Calu3 (cell line): ENCODE data around the gene GRIA2. TPM values are rescaled to one million over a fixed set of nuclear protein-coding genes. Genes with fewer than 3 reads are reported as not detected.

Experiments
- BruUV-seq: library from RNA; stranded (reverse); fragments of 400-500 nt; replicated peaks from 2 replicates; lab custom pipeline; 2021; lab: Mats Ljungman, UMichigan
- CTCF ChIA-PET: fragments of 300-600 bp; sonication (Branson Sonifier 250); formaldehyde crosslinking; loops from one replicate; lab custom pipeline; 2022; ENCODE audit warnings: antibody characterized with exemption; lab: Charles Lee
- DNase-seq: peaks from one replicate; pipeline ENCODE4 v3.0.0; 2022
- H3K27ac Mint-ChIP-seq: one replicate; pipeline ENCODE4 v1.8.0; 2022; ENCODE audit warnings: mixed read lengths; ENCODE audit not compliant: unreplicated experiment
- H3K27me3 Mint-ChIP-seq: one replicate; pipeline ENCODE4 v1.8.0; 2022; ENCODE audit warnings: mixed read lengths; ENCODE audit not compliant: unreplicated experiment
- H3K36me3 Mint-ChIP-seq: one replicate; pipeline ENCODE4 v1.8.0; 2022; ENCODE audit warnings: mild to moderate bottlenecking, moderate library complexity, mixed read lengths; ENCODE audit not compliant: insufficient read depth, unreplicated experiment
- H3K4me1 Mint-ChIP-seq: one replicate; pipeline ENCODE4 v1.8.0; 2022; ENCODE audit warnings: mild to moderate bottlenecking, low read depth, mixed read lengths; ENCODE audit not compliant: unreplicated experiment
- H3K4me3 Mint-ChIP-seq: one replicate; pipeline ENCODE4 v1.8.0; 2022; ENCODE audit warnings: mild to moderate bottlenecking, low read depth, moderate library complexity, mixed read lengths; ENCODE audit not compliant: unreplicated experiment
- H3K9me3 Mint-ChIP-seq: one replicate; pipeline ENCODE4 v1.8.0; 2022; ENCODE audit warnings: low read depth, mixed read lengths; ENCODE audit not compliant: unreplicated experiment
- CTCF ChIP-seq: fragments of 200-600 bp; IDR thresholded peaks from one replicate; pipeline ENCODE4 v1.8.0; 2022; ENCODE audit warnings: antibody characterized with exemption; ENCODE audit not compliant: unreplicated experiment
- intact Hi-C: fragments of 100-400 bp; cut with micrococcal nuclease; formaldehyde crosslinking; loops from one replicate; pipeline ENCODE4 v1.10.0; 2022; ENCODE audit not compliant: unreplicated experiment
- total RNA-seq: library from RNA; stranded (reverse); gene quantifications from 2 replicates; pipeline ENCODE4 v1.2.3, GENCODE V29; 2022

Gene GRIA2
- total RNA-seq, 1 experiment from 2014 or later = not detected

DNA sequence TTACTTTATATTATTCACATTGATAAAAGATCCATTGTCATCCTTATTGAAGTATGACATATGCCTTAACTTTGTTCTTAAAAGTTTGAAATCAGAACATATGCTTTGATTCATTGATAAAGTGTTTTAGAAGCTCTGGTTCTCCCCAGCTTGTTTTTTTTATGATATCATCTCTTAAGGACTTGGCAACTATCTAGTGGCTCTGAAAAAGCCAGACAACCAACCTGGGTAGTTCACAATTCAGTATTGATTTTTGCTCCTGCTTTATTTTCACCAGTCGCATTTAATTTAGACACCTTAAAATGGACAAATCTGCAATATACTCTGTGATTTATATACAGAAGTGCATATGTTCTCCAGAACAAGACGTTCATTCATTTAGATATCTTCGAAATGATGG is 70.1 kb downstream of the GRIA2 start:
- no peaks in the 10 kb centered on the region for H3K27me3 Mint-ChIP-seq
- intact Hi-C loops = no loop called here
- H3K4me3 Mint-ChIP-seq = no peak overlapping the region
- DNase-seq = no peak
- CTCF ChIA-PET = no interaction called here
- H3K27ac Mint-ChIP-seq = no peak overlapping the region
- no peaks in the 10 kb centered on the region for H3K36me3 Mint-ChIP-seq
- H3K4me1 Mint-ChIP-seq = no peaks in the 10 kb centered on the region
- no TSS peak for BruUV-seq
- H3K9me3 Mint-ChIP-seq = no peaks in the 10 kb centered on the region
- TF ChIP-seq CTCF = no peak

DNA sequence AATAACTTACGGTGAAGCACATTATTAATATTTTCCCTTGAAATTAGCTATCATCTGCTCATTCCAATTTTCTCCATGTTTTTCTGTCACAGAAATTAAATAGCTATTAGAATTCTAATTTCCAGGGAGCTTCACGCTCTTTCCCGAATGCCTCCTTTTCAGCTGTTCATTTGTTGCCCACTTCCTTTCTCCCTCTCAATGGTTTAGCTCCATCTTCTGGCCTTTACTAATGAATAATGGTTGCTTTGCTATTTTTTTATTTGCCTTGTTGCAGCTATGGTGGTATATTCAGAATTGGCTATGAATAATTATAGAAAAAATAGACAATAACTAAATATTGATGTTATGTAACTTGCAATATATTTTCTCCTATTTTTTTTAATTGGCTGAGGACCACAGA is 70.5 kb downstream of the GRIA2 start:
- Mint-ChIP-seq H3K4me1 (no peaks in the 10 kb centered on the region), H3K9me3 (no peaks in the 10 kb centered on the region), H3K36me3 (no peaks in the 10 kb centered on the region), H3K4me3 (no peak overlapping the region), H3K27me3 (no peaks in the 10 kb centered on the region), H3K27ac (no peak overlapping the region)
- DNase-seq = no peak
- BruUV-seq = no TSS peak
- CTCF ChIA-PET = no interaction called here
- intact Hi-C loops = no loop called here
- TF ChIP-seq CTCF = no peak

DNA sequence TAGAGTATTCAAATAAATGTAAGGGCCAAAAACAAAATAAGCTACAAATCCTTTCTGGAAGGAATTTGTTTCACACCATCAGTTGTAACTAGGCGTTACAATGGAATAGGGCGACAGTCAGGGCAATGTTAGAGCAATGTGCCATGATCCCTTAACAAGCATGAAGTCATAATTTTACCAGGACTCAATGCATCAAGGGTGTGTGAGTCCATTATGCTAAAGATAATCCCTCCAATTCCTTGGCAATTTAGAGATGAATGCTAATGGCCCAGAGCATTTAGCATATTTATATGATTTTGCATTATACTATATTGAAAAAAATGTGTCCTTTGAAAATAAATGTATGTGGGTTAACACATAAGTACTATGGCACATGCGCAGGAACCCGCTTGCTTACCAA is 73.1 kb downstream of the GRIA2 start:
- CTCF ChIA-PET = interaction anchor here (0.6 kb wide), 1 partner anchor 67 kb away, joined by 3 read pairs; no protein-coding TSS in a partner anchor
- no peak for TF ChIP-seq CTCF
- no peaks in the 10 kb centered on the region for H3K9me3 Mint-ChIP-seq

DNA sequence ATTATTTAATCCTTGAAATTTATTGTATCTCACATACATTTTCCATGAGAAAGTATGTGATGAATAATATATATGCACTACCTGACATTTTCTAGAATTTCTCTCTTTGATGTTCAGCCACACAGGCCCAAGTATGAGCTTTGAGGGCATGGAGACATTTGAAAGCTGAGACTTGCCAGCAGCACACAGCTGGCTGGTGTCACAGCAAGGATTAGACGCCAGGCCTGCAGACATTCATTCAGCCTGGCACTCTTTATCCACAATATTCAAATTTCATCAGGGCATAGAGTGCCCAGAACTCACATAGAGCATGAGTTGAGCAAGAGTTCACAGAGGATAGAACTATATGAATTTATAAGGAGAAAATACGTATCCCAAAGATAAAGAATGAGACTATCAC is 74.0 kb downstream of the GRIA2 start:
- H3K27ac Mint-ChIP-seq = no peak overlapping the region
- no peak overlapping the region for H3K4me3 Mint-ChIP-seq
- TF ChIP-seq CTCF = no peak
- no peak for DNase-seq
- H3K27me3 Mint-ChIP-seq = no peaks in the 10 kb centered on the region
- intact Hi-C loops = no loop called here
- H3K9me3 Mint-ChIP-seq = no peaks in the 10 kb centered on the region
- H3K36me3 Mint-ChIP-seq = no peaks in the 10 kb centered on the region
- no TSS peak for BruUV-seq
- CTCF ChIA-PET = no interaction called here
- H3K4me1 Mint-ChIP-seq = no peaks in the 10 kb centered on the region

More for the DNA sequence above, 73.1 kb downstream of the GRIA2 start:
- BruUV-seq = no TSS peak
- no peaks in the 10 kb centered on the region for H3K27me3 Mint-ChIP-seq
- DNase-seq = no peak
- H3K27ac Mint-ChIP-seq = no peak overlapping the region
- H3K4me3 Mint-ChIP-seq = no peak overlapping the region
- H3K36me3 Mint-ChIP-seq = no peaks in the 10 kb centered on the region
- H3K4me1 Mint-ChIP-seq = no peaks in the 10 kb centered on the region
- intact Hi-C loops = no loop called here

DNA sequence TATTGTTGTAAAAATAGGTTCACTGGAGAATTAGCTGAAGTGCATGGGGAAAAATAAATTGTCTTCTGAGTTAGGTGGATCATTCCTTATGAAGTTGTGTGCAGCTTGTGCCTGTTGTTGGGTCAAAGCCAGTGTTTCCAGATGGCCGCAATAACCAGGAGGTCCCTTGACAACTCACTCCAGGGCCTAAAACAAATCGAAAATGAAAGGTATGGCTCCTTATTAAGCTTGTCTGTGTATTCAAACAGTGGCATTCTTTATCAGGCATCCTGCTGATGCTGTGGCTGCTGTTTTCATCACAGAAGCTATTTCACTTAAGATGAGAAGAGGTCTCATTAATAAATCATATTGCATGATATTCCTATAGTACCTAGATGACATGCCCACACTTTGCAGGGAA is 80.2 kb downstream of the GRIA2 start:
- TF ChIP-seq CTCF = no peak
- CTCF ChIA-PET = no interaction called here
- H3K36me3 Mint-ChIP-seq = no peaks in the 10 kb centered on the region
- H3K4me1 Mint-ChIP-seq = peaks cover 7% of the 10 kb centered on the region
- intact Hi-C loops = no loop called here
- no TSS peak for BruUV-seq
- H3K27me3 Mint-ChIP-seq = no peaks in the 10 kb centered on the region
- no peak overlapping the region for H3K4me3 Mint-ChIP-seq
- no peak overlapping the region for H3K27ac Mint-ChIP-seq
- no peaks in the 10 kb centered on the region for H3K9me3 Mint-ChIP-seq
- DNase-seq = no peak
